ENCODE data around the gene RBL2. TPM values are rescaled to one million over a fixed set of nuclear protein-coding genes. Genes with fewer than 3 reads are reported as not detected.

Gene RBL2
- total RNA-seq, 2 donors from 2014 or later = 109 to 117 TPM

DNA sequence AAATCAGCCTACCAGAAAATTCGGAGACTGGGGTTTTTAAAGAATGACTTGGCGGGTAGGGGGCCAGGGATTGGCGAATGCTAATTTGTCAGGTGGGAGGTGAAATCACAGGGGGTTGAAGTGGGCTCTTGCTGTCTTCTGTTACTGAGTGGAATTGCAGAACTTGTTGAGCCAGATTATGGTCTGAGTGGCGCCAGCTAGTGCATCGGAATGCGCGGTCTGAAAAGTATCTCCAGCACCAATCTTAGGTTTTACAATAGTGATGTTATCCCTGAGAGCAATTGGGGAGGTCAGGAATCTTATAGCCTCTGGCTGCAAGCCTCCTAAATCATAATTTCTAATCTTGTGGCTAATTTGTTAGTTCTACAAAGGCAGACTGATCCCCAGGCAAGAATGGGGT, 762 bp upstream of the RBL2 start:
- peaks cover 5% of the 10 kb centered on the region for H3K4me1 ChIP-seq (replicated peaks)
- no peaks in the 10 kb centered on the region for H3K36me3 ChIP-seq
- no peak for TF ChIP-seq POLR2AphosphoS5 (IDR thresholded peaks at IDR 0.05)
- TF ChIP-seq POLR2A (IDR thresholded peaks at IDR 0.05) = no peak
- TF ChIP-seq, protein P1, sequence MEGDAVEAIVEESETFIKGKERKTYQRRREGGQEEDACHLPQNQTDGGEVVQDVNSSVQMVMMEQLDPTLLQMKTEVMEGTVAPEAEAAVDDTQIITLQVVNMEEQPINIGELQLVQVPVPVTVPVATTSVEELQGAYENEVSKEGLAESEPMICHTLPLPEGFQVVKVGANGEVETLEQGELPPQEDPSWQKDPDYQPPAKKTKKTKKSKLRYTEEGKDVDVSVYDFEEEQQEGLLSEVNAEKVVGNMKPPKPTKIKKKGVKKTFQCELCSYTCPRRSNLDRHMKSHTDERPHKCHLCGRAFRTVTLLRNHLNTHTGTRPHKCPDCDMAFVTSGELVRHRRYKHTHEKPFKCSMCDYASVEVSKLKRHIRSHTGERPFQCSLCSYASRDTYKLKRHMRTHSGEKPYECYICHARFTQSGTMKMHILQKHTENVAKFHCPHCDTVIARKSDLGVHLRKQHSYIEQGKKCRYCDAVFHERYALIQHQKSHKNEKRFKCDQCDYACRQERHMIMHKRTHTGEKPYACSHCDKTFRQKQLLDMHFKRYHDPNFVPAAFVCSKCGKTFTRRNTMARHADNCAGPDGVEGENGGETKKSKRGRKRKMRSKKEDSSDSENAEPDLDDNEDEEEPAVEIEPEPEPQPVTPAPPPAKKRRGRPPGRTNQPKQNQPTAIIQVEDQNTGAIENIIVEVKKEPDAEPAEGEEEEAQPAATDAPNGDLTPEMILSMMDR (IDR thresholded peaks at IDR 0.05) = no peak
- WGBS = 50% methylated on average over 7 of the region's 7 CpGs
- intact Hi-C loops (cut with DNase I) = no loop called here
- H3K27ac ChIP-seq = peak overlapping the region; percentile 94 to 98
- no peaks in the 10 kb centered on the region for H3K27me3 ChIP-seq (replicated peaks; ENCODE audit: insufficient read depth)
- H3K9me3 ChIP-seq = no peaks in the 10 kb centered on the region
- peak overlapping the region; percentile 84 to 100 for H3K4me3 ChIP-seq
- DNase-seq (ENCODE audit: low spot score) = peak; percentile 46

DNA sequence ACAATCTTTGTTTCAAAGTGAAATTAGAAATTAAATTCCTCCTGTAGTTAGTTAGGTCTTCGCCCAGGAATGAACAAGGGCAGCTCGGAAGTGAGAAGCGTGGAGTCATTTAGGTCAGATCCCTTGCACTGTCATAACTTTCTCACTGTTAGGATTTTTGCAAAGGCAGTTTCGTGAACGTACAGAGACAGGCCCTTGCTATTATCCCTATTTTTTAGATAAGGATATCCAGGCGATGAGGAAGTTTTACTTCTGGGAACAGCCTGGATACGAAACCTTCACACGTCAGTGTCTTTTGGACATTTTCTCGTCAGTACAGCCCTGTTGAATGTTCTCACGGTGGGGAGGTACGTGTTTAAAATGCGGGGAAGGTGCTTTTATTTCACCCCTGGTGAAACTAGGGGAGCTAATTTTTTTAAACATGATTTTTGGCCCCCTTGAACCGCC, 318 bp upstream of the RBL2 start:
- Histone ChIP-seq H3K4me1 (replicated peaks) (peaks cover 5% of the 10 kb centered on the region), H3K36me3 (no peaks in the 10 kb centered on the region), H3K4me3 (peak overlapping the region; percentile 84 to 100), H3K27me3 (replicated peaks; ENCODE audit: insufficient read depth) (no peaks in the 10 kb centered on the region), H3K27ac (peak overlapping the region; percentile 94 to 98), H3K9me3 (no peaks in the 10 kb centered on the region)
- TF ChIP-seq, protein P1 (IDR thresholded peaks at IDR 0.05) = peak in 1 of 4 experiments; percentile 11
- TF ChIP-seq POLR2AphosphoS5 (IDR thresholded peaks at IDR 0.05) = no peak
- no peak for TF ChIP-seq POLR2A (IDR thresholded peaks at IDR 0.05)
- WGBS = 12% methylated on average over 13 of the region's 13 CpGs
- DNase-seq (ENCODE audit: low spot score) = no peak
- intact Hi-C loops (cut with DNase I) = no loop called here

DNA sequence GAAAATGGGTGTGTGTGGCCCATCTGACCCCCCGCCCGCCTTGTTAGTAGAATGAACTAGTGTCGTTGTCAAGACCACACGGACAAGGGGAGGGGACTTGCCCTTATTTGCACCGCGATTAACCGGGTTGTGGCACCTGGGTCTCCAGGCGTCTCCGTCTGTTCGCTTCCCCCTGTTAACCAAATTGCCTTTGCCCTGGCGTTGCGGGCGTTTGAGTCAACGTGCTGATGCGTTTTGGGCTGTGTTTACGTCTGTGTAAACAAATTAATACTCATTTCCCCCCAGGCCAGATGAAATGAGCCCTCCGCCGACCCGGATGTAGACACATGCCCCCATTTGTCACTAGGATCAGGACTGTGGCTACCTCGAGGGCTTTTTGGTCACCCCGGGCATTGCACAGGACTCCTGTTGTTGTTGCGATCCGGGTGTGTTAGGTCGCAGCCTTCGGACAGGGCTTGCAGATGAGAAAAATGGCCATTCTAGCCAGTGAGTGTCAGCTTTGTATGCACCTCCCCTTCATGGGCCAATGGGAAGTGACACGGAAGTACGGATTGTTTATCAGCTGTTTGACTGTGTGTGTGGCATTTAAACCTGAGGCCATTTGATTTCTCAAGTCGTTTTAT, 906 bp downstream of the RBL2 start:
- intact Hi-C loops (cut with DNase I) = loop anchor here (5.0 kb wide), 1 partner anchor 67 kb away; the partner anchor contains the start of gene AKTIP
- no peaks in the 10 kb centered on the region for H3K36me3 ChIP-seq
- peak; percentile 92 for DNase-seq (ENCODE audit: low spot score)
- WGBS = under 1% methylated on average over 28 of the region's 28 CpGs
- peak overlapping the region; percentile 84 to 100 for H3K4me3 ChIP-seq
- H3K4me1 ChIP-seq (replicated peaks) = peaks cover 5% of the 10 kb centered on the region
- peak overlapping the region; percentile 94 to 98 for H3K27ac ChIP-seq
- H3K9me3 ChIP-seq = no peaks in the 10 kb centered on the region
- H3K27me3 ChIP-seq (replicated peaks; ENCODE audit: insufficient read depth) = no peaks in the 10 kb centered on the region
- TF ChIP-seq, protein P1 (IDR thresholded peaks at IDR 0.05) = no peak
- peak; percentile 66 for TF ChIP-seq POLR2A (IDR thresholded peaks at IDR 0.05)
- TF ChIP-seq POLR2AphosphoS5 (IDR thresholded peaks at IDR 0.05) = peak; percentile 94

DNA sequence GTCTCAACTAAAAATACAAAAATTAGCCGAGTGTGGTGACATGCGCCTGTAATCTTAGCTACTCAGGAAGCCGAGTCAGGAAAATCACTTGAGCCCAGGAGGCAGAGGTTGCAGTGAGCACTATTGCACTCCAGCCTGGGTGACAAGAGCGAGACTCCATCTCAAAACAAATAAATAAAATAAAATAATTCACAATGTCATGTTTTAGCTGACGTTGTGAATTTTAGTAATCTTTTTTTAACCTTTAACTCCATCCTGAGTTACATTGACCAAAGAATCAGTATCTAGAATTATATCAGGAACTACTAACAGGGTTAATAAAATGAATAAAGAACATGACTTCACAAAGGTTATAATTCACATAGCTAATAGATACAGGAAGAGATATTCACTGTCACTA, 5.9 kb downstream of the RBL2 start:
- H3K36me3 ChIP-seq = no peaks in the 10 kb centered on the region
- TF ChIP-seq POLR2A (IDR thresholded peaks at IDR 0.05) (no peak), POLR2AphosphoS5 (IDR thresholded peaks at IDR 0.05) (no peak)
- TF ChIP-seq, protein P1 (IDR thresholded peaks at IDR 0.05) = no peak
- no peaks in the 10 kb centered on the region for H3K9me3 ChIP-seq
- peaks cover 5% of the 10 kb centered on the region for H3K4me1 ChIP-seq (replicated peaks)
- intact Hi-C loops (cut with DNase I) = no loop called here
- no peak for DNase-seq (ENCODE audit: low spot score)
- H3K27me3 ChIP-seq (replicated peaks; ENCODE audit: insufficient read depth) = no peaks in the 10 kb centered on the region
- no peak overlapping the region for H3K27ac ChIP-seq
- no peak overlapping the region for H3K4me3 ChIP-seq
- WGBS = 95% methylated on average over 5 of the region's 5 CpGs

DNA sequence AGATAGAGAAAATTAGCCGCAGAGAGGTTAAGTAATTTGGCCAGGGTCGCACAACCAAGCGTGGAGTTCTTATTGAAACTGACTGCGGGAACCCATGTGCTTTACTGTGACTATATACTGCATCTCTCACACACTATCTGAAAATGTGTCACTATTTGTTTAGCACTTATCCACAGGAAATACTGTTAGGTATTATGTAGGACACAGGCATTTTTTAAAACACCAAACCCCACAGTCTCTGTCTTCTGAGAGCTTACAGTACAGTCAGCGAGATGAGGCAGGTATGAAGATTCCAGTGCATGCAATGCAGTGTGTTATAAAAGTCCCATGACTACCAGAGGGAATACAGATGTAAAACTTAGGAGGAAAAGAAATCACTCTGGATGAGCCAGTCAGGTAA, 11.3 kb downstream of the RBL2 start:
- H3K27ac ChIP-seq = no peak overlapping the region
- no peaks in the 10 kb centered on the region for H3K4me1 ChIP-seq (replicated peaks)
- H3K36me3 ChIP-seq = no peaks in the 10 kb centered on the region
- H3K4me3 ChIP-seq = no peak overlapping the region
- H3K9me3 ChIP-seq = no peaks in the 10 kb centered on the region
- 92% methylated on average over 5 of the region's 5 CpGs for WGBS
- intact Hi-C loops (cut with DNase I) = no loop called here
- TF ChIP-seq, protein P1 (IDR thresholded peaks at IDR 0.05) = no peak
- TF ChIP-seq POLR2AphosphoS5 (IDR thresholded peaks at IDR 0.05) (no peak), POLR2A (IDR thresholded peaks at IDR 0.05) (no peak)
- H3K27me3 ChIP-seq (replicated peaks; ENCODE audit: insufficient read depth) = no peaks in the 10 kb centered on the region
- DNase-seq (ENCODE audit: low spot score) = no peak
